GM18508 (cell line): ENCODE measurements around the gene ATP4A.

Experiments used
- ATAC-seq: cut with Tn5 transposase; IDR thresholded peaks from one replicate; pipeline ENCODE4 v1.9.1; 2021; ENCODE audit warnings: moderate number of reproducible peaks; ENCODE audit not compliant: insufficient read depth, unreplicated experiment

The ATP4A gene

DNA sequence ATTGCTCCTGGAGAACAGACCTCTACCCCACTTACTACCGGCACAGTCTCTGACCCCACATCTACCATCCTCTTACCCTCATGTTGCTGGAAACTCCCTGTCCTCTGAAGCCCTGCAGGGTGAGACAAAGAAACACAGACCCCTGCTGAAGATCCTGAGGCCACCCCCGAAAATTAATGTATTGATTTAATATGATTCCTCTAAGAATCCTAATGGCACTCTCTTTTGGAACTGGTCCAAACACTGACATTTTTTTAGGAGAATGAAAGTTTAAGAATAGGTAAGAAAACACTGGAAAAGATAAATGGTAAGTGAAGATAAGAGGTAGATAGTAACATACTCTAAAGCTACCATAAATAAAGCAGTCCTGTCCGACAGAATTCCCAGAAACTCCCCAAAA, 55.3 kb downstream of the ATP4A start:
- ATAC-seq = no peak

DNA sequence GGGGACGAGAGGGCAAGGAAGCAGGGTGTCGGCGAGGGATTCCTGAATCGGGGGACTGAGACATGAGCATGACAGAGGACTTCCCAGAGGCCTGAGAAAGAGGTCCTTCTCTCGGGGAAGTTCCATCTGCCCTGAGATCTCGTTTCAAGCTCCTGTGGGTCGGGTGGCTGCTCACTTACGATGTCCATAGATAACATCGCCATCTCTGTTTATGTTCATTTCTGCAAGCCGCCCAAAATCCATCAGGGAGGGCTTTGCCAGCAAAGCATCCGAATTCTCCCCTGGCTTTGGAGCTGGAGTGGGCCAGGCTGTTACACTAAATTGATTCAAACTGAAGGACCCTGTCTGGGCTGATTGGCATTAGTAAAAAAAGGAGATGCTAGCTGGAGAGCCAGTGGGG, 55.9 kb downstream of the ATP4A start:
- no peak for ATAC-seq

DNA sequence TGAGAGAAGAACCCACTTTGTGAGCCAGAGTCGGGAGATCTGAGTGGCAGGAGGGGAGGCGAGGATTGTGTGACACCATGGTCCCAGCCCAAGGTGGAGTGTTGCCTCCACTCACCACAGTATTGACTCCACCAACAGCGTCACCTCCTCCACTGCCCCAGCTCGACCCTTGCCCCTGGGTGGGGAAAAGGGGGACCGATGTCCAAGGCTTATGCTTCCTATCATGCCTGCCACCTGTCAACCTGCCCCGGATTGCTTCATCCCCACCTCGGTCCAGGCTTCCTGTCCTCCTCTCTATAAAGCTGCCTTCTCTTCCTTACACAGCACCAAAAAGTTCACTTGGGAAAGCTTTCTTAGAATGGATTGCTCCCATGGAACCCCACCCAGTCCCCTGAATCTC, 57.4 kb downstream of the ATP4A start:
- ATAC-seq = no peak

DNA sequence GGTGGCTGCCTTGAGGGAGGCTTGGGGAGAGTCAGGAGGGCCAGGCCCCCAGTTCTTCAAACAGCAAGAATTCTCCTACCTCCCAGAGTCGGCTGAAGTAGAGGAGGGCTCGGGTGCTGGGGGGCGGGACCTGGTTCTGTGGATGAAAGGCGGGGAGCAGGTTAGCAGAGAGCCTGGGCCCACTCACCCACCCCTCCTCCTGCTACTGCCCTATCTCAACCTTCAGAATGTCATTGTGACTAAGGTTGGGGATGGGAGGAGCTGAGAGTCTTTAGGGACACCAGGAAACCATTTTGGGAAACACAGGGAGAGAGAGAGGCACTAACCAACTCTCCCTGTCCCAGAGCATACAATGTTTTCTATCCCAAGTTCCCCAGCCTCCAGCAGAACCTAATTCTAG, 60.7 kb downstream of the ATP4A start:
- no peak for ATAC-seq

DNA sequence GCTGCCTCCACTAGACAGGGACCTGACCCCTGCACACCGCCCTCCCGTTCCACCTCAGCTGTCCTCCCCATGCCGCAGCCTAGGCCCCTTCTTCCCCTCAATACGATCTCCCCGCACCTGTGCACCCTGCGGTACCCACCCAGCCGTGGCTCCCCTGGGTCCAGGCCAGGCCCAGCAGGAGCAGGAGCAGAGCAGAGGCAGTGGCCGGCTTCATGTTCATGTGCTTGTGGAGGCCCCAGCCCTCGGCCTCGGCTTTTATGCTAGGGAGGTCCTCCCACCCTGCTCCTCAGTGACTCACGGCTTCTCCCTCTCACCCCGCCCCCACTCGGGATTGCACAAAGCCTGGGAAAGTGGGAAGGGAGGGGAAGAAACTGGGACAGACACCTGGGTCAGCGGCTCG, 61.8 kb downstream of the ATP4A start:
- ATAC-seq = no peak

DNA sequence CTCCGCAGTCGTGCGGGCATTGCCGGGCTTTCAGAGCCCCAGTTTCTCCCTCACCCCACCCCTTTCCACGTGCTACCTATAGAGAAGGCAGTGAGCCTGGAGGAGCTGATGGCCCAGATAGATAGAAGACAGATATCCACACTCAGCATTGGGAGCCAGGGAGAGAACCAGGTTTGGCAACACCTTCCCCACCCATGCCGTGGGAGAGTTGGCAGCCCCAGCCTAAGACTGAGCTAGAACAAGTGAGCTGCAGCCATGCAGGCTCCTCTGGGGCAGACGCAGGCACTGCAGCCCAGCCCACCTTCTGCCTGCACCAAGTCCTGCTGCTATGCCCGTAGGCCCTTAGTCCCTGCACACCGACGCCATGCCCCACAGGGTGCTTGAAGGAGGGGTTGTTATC, 62.8 kb downstream of the ATP4A start:
- ATAC-seq = no peak
